Stromal cell of bone marrow (primary cell): Measurements from ENCODE around the gene FPR1.

Experiments used
- DNase-seq: peaks from one replicate; pipeline ENCODE4 v3.0.0-alpha.2; 2012; ENCODE audit warnings: low read depth

Gene FPR1

DNA sequence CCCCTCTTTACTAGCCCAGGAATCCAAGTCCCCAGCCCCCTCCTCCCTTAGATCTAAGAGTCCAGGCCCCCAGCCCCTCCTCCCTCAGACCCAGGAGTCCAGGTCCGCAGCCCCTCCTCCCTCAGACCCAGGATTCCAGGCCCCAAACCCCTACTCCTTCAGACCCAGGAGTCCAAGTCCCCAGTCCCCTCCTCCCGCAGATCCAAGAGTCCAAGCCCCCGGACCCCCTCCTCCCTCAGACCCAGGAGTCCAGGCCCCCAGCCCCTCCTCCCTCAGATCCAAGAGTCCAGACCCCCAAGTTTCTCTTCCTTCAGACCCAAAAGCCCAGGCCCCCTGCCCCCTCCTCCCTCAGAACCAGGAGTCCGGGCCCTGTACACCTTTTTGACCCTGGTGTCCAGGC, 47.1 kb downstream of the FPR1 start:
- no peak for DNase-seq

DNA sequence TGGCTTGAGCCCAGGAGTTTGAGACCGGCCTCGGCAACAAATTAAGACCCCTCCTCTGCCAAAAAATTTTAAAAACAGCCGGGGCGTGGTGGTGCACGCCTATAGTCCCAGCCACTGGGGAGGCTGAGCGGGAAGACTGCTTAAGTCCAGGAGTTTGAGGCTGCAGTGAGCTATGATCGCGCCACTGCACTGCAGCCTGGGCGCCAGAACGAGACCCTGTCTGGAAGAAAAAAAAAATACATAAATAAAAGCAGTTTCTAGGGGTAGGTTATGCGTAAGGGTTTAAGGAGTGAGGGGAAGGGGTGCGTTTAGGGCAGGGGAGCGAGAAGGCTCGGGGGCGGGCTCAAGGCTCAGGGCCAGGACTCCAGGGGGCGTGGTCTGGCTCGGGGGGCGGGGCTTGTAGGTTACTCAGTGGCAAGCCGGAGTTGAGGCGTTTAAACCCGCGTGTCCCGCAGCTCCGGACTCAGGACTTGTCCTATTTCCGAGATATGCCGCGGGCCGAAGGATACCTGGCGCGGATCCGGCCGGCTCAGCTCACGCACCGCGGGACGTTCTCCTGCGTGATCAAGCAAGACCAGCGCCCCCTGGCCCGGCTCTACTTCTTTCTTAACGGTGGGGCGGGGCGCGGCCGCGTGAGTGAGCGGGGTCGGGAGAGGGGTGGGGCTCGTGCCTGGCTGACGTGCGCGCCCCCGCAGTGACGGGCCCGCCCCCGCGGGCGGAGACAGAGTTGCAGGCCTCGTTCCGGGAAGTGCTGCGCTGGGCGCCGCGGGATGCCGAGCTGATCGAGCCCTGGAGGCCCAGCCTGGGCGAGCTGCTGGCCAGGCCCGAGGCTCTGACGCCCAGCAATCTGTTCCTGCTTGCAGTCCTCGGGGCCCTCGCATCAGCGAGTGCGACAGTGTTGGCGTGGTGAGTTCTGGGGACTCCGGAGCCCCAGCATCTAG, 47.8 kb downstream of the FPR1 start:
- peak; percentile 87 for DNase-seq

DNA sequence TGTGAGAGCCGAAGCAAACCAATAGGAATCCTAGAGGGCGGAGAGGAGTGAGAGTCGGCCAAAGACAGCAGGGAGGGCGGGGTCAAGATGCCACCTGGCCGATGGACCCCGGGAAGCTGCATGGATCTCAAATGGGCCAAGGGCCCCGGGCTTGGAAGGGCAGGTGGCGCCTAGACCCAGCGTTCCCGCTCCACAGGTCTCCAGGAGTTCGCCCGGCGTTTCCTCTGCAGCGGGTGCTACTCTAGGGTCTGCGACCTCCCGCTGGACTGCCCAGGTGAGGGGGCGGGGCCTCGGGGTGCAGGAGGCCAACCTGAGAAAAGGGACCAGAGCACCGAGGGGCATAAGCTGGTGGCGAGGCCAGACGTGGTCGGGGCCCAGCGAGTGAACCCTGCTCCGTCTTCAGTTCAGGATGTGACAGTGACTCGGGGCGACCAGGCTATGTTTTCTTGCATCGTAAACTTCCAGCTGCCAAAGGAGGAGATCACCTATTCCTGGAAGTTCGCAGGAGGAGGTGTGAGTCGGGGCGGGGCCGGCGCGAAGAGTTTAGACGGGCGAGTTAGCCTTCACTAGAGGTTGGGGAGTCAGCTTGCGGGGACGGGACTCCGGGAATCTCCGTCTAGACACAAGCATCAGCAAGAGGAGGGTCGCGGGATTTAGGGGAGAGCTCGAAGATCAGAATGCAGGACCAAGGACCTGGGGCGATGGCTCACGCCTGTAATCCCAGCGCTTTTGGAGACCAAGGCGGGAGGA, 48.7 kb downstream of the FPR1 start:
- no peak for DNase-seq

DNA sequence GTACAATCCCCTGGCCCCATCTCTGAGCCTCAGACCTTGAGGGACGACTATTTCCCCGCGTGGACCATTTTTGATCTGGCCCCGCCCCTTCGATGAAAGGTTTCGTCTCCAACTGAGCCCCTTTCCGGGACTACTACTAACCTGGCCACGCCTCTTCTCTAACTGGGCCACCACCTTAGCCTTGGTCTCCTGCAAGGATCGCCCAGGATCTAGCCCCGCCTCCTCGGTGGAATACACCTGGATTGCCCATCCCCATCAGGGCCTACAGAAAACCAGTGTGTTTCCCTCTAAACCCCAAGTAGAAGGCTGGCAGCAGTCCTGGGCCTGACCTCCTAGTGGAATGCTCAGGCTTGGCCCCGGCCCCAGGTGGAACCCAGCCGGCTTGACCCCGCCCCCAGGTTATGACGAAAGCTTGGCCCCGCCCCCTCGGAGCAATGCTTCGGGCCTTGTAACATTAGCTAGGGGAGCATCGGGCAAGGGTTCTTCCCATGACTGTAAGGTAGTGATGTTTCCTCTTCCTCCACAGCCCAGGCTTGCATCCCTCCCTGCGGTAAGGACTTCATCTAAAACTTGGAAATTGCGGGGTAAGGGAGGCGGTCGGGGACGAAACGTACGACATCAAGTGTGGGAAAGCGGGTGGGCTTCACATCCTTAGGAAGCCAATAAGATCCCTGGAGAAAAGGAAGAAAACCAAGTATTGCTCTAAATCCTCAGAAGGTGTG, 49.4 kb downstream of the FPR1 start:
- DNase-seq: no peak

DNA sequence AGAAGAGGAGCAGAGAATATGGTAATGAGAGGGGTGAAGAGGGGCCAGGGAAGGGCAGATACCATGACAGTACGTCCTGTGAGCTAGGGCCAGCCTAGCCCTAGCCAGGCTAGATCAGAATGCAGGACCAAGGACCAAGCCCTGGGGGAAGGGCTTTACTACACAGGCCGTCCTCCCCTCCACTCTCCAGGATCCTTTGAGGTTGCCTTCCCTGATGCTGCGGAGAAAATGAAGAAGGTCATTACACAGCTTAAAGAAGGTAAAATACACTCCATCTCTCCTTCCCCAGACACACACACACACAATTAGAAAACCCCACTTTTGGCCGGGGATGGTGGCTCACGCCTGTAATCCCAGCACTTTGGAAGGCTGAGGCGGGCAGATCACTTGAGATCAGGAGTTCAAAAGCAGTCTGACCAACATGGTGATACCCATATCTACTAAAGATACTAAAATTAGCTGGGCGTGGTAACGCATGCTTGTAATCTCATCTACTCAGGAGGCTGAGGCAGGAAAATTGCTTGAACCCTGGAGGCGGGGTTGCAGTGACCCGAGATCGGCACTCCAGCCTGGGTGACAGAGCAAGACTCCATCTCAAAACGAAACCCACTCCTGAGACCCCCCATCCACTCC, 50.1 kb downstream of the FPR1 start:
- no peak for DNase-seq

DNA sequence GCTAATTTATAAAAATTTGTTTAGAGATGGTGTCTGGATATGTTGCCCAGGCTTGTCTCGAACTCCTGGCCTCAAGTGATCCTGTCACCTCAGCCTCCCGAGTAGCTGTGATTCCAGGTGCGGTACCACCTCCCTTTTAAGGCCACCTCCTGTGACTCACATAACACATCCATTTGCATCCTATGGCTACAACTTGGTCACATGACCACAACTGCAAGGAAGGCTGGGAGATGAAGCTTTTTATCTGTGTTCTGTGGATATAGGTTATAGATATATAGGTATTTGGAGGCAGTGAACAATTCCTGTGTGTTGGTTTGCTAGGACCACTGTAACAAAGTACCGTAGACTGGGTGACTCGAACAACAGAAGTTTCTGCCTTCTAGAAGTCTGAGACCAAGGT, 52.5 kb downstream of the FPR1 start:
- DNase-seq: no peak

DNA sequence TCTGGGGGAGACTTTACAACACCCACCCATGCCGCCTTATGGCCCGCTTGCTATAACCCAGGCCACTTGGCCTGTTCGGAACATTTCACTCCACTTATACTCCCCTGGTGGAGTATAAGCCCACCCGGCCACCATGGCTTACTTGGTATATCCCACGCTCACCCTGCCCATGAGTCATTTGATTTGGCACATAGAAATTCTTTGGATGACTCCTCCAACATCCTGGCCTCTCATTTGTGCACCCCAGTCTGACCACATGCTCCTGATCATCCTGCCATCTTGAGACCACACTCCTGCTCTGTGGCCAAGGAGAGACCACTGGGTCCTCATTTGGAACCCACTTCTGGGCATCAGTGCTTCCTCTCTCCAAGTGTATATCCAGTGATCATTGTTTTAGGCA, 53.4 kb downstream of the FPR1 start:
- no peak for DNase-seq

DNA sequence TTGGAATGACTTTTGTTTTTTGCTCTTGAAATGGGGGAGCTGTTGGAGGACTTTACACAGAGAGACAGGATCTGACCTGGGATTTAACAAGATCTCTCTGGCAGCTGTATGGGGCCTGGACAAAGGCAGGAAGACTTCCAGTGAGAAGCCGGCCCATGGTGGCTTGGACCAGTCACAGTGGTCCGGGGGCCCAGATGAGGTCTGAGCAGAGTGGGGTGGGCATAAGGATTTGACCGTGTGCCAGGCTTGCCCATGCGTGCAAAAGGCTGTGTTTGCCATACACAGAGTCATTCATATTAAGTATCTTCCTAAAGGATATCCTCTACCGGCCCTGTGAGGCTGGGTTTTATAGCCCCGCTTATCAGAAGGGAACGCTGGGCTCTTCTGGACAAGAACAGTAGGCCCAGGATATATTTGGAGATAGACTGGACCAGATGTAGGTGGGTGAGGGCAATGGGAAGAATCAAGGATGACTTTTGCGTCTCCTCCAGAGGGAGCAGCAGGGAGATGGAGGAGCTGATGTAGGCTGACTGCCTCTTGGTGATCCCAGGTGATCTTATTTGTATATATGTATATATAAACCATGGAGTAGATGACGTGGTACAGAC, 54.4 kb downstream of the FPR1 start:
- no peak for DNase-seq

DNA sequence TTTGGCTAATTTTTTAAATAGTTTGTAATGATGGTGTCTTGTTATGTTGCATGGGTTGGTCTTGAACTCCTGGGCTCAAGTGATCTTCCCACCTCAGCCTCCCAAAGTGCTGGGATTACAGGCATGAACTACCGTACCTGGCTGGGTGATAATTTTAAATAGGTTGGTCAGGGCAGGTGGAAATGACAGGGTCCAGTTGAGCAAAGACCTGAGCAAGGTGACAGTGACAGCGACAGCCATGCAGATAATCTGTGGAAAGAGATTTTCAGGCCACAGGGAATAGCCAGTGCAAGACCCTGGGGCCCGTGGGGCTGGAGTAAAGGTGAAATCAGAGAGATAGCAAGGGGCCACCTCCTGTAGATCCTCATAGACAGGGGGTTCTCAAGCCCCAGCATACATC, 55.1 kb downstream of the FPR1 start:
- no peak for DNase-seq
